ENCODE measurements around the gene PILRA. TPM values are rescaled to one million over a fixed set of nuclear protein-coding genes. Genes with fewer than 3 reads are reported as not detected.

Gene PILRA
- total and polyA plus RNA-seq, 2 of the 8 experiments (the other 6 are each of a cell fraction or from before 2014, with no cell fraction given), result 7.6 to 10.6 TPM

DNA sequence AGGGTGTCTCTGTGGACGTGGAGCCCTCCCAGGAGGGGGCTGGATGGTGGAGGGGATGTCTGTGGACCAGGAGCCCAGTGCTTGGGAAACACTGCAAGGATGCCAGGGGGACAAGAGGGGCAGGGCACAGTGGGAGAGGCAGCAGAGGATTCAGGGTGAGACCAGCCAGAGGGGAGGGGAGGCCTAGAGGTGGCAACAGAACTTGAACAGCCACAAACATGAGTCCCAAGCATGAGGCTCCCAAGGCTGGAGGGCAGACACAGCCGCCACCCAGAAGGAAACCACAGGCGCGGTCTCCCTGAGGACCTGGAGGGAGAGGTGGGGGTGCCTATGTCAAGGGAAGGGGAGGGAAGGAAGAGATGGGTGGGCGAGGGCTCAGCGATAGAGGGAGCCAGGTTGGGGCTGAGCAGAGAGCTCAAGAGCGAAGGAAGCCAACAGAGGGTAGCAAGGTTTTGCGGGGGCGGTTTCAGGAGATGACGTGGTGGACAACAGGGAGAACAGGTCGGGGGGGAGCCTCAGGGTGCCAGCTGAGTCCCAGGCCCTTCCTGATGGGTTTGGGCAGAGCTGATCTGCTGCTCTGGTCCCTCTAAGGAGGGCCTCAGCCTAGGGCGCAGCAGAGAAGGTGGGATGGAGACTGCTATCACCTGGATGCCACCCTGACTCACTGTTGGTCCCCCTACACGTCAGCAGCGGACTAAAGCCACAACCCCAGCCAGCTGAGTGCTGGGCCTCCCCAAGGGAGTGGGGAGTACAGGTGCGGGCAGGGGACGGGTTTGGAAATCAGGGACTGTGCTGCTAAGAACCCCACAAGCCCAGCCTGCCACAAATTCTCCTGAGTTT, 6.7 kb upstream of the PILRA start:
- Histone ChIP-seq H3K4me2 (ENCODE audit: insufficient read depth in 1 of 2, low read depth in 2 of 2, low read length in 2 of 2) (no peak overlapping the region), H3K36me3 (ENCODE audit: control insufficient read depth in 2 of 4, insufficient read depth in 4 of 4, low read length in 3 of 4) (peaks cover 6 to 41% (median 13%) of the 10 kb centered on the region in 4 experiments), H3K79me2 (ENCODE audit: control insufficient read depth in 1 of 2, insufficient read depth in 2 of 2, low read length in 2 of 2) (no peaks in the 10 kb centered on the region), H4K8ac (ENCODE audit: extremely low read depth, insufficient read depth, low read length) (no peak overlapping the region), H2AFZ (ENCODE audit: low read length) (no peak overlapping the region), H3K27me3 (replicated peaks in 1 of 4; ENCODE audit: control insufficient read depth in 3 of 4, extremely low read depth in 1 of 4, insufficient read depth in 3 of 4, low read length in 3 of 4) (no peaks in the 10 kb centered on the region), H2BK15ac (ENCODE audit: low read length) (no peak overlapping the region), H4K5ac (ENCODE audit: insufficient read length, low read depth, low read length) (no peak overlapping the region), H2BK12ac (ENCODE audit: low read depth, low read length) (no peak overlapping the region), H4K20me1 (replicated peaks in 1 of 2; ENCODE audit: control insufficient read depth in 1 of 2, insufficient read depth in 2 of 2, low read length in 2 of 2) (no peaks in the 10 kb centered on the region), H3K9ac (replicated peaks in 1 of 4; ENCODE audit: extremely low read depth in 1 of 4, low read depth in 3 of 4, low read length in 3 of 4) (no peak overlapping the region), H4K91ac (replicated peaks; ENCODE audit: insufficient read length, low read length) (no peak overlapping the region), H3K23me2 (ENCODE audit: low read depth, low read length) (no peaks in the 10 kb centered on the region), H2BK20ac (ENCODE audit: low read length) (no peak overlapping the region), H3K4me3 (ENCODE audit: extremely low read depth in 1 of 4, insufficient read depth in 2 of 4, low read depth in 3 of 4, low read length in 4 of 4) (no peak overlapping the region), H2BK5ac (ENCODE audit: low read depth, low read length) (0 out of 2 replicates have a peak overlapping the region, but pooled peaks have one; percentile 26), H3K4ac (replicated peaks; ENCODE audit: insufficient read length, low read depth, low read length) (no peak overlapping the region), H3K56ac (replicated peaks; ENCODE audit: insufficient read length, low read depth, low read length) (no peak overlapping the region), H2AK5ac (ENCODE audit: low read depth, low read length) (no peak overlapping the region), H3K4me1 (replicated peaks in 1 of 4; ENCODE audit: control insufficient read depth in 3 of 4, insufficient read depth in 4 of 4, low read length in 3 of 4) (peaks cover 0 to 15% (median 11%) of the 10 kb centered on the region in 4 experiments; a peak in 6 of 7 replicates), H3K23ac (ENCODE audit: insufficient read length) (no peak overlapping the region), H3K14ac (ENCODE audit: insufficient read length) (no peak overlapping the region), H3K27ac (ENCODE audit: low read depth, low read length) (no peak overlapping the region), H3K9me3 (ENCODE audit: insufficient read depth in 2 of 2, low read depth in 1 of 2, low read length in 1 of 2) (no peaks in the 10 kb centered on the region), H3K79me1 (ENCODE audit: low read depth, low read length) (peaks cover 2% of the 10 kb centered on the region; the same call in 1 of the 2 replicates), H3K18ac (ENCODE audit: extremely low read depth, low read length) (no peak overlapping the region), H2BK120ac (replicated peaks; ENCODE audit: low read depth, low read length) (no peak overlapping the region)
- TF ChIP-seq RAD21 (IDR thresholded peaks at IDR 0.05 in 1 of 2, conservative IDR thresholded peaks at IDR 0.05 in 1 of 2; ENCODE audit: low read depth in 2 of 2, low read length in 2 of 2), result no peak
- TF ChIP-seq SRF (IDR thresholded peaks at IDR 0.05; ENCODE audit: low read depth, low read length), result no peak
- TF ChIP-seq JUND (IDR thresholded peaks at IDR 0.05; ENCODE audit: low read length), result no peak
- peak; percentile 26; the same call in 1 of the 2 replicates for TF ChIP-seq POLR2AphosphoS5 (IDR thresholded peaks at IDR 0.05; ENCODE audit: low read depth, low read length)
- peak; percentile 39 to 66 for TF ChIP-seq POLR2A (IDR thresholded peaks at IDR 0.05; ENCODE audit: control extremely low read depth in 1 of 2, low read depth in 2 of 2, low read length in 2 of 2)
- TF ChIP-seq CREB1 (IDR thresholded peaks at IDR 0.05), result no peak
- 91% methylated on average over 15 of the region's 16 CpGs; no CpG with 5 or more reads in 1 of the 2 experiments for WGBS, 2 experiments (ENCODE audit: extremely low coverage in 1 of 2, insufficient coverage in 1 of 2, insufficient read length in 1 of 2, insufficient replicate concordance in 2 of 2, low coverage in 1 of 2, low lambda C conversion rate in 2 of 2, missing lambda C conversion rate in 1 of 2)
- CTCF ChIA-PET (ENCODE audit: partially characterized antibody), result interaction anchor here (1.2 kb wide), 1 partner anchor 35 kb away, joined by 3 read pairs; no protein-coding TSS in a partner anchor
- FAIRE-seq (no peak), DNase-seq (ENCODE audit: low read depth in 1 of 2, low spot score in 2 of 2) (no peak)
- POLR2A ChIA-PET (ENCODE audit: partially characterized antibody), result interaction anchor here (0.7 to 1.5 kb wide), 6 partner anchors 10 to 236 kb away, joined by 3 to 6 read pairs (median 3); no protein-coding TSS in a partner anchor
